Femur (tissue), 1 donor: ENCODE measurements around the gene MSRB3.

ENCODE experiments used
- DNase-seq: peaks from one replicate; pipeline ENCODE4 v3.0.0-alpha.2; 2017

The MSRB3 gene

DNA sequence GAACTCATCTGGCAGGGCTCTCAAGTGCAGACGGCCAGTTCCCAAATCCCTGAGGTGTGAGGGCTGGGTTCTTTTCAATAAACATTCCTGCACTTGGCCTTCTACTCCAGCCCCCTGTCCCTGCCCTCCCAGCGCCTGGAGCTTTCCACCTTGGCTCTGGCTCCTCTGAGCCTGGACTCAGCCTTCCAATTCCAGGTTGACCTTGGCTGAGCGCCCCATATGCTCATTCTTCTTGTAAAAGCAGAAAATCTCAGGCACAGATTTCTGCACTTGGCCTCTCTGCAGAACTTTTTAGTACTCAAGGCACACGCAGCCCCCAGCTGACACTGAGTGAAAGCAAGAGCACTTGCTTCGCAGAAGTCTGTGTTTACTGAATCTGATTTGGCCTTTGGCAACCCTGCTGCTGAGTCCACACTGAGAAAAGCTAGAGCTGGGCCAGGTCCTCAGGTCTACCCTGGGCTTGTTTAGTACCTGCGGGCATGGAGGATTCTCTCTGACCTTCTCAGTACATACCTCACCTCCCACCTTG lies 222.7 kb downstream of the MSRB3 start:
- DNase-seq, result peak; percentile 92

DNA sequence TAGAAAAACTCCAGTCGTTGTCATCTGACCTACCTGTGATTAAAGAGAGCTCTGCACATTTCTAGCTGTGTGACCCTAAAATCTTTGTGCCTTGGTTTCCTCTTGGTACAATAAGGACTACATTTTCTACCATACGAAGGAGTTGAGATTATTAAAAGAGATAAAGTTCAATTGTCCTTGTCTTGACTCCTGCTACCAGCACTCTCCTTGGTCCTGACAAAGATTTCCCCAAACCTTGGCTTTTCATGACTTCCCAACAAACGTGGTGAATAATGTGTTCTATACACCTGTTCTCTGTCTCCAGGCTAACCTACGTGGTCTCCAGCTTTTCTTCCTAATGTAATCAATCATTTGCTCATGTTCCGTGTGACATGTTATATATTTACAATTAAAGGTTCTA lies 223.5 kb downstream of the MSRB3 start:
- no peak for DNase-seq

DNA sequence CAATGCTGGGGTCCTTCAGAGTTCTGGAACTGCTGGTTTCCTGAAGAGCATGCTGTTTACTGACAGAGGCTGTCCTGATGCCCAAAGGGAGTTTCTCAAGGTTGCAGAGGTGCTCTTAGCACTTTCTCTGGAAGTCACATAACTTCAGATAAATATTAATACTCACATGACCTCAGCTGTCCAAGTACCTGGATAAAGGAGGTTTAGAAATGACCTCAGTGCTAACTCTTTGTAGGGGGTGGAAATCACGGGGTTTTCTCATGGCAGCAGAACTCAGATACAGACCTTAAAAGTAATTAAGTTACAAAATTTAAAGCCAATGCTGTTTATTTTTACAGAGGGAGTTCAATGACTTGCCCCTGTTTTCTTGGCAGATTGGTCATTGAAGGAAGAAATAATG lies 225.9 kb downstream of the MSRB3 start:
- DNase-seq, result no peak

DNA sequence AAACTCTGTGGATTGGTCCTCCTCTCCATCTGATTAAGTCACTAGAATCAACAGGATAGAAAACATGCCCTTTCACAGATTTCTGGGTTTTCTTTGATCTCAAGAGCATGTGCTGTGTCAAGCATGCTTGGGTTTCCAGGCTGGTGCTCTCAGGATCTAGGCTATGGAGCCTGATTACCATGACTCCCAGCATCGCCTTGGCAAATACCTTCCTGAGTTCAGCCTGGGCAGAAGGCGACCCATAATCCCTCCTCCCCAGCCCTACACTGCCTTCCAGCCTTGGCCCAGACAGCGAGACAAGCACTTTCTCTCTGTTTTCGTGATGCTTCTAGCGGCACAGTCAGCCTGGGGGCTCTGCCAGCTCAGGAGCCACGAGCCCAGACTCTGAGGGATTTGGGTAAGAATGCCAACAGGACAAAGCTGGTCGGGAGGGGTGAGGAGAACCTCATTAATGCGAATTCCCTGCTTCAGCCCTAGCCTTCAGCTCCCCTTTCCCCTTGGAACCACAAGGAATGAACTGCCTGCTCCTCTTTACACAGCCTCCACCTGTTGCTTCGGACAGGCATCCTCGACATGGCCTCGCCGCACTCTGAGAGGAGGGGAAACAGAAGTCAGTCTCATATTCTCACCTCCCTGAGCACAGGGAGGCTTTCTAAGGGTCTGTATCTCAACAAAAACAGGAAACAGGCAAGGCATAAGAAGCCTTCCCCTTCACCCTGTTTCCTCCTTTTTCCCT lies 227.1 kb downstream of the MSRB3 start:
- DNase-seq, result no peak

- DNase-seq, result no peak
Observed at GRCh38 chr12:65508276-65509035, 230.0 kb downstream of the MSRB3 start.

- no peak for DNase-seq
Observed at GRCh38 chr12:65510007-65510406, 231.5 kb downstream of the MSRB3 start.

DNA sequence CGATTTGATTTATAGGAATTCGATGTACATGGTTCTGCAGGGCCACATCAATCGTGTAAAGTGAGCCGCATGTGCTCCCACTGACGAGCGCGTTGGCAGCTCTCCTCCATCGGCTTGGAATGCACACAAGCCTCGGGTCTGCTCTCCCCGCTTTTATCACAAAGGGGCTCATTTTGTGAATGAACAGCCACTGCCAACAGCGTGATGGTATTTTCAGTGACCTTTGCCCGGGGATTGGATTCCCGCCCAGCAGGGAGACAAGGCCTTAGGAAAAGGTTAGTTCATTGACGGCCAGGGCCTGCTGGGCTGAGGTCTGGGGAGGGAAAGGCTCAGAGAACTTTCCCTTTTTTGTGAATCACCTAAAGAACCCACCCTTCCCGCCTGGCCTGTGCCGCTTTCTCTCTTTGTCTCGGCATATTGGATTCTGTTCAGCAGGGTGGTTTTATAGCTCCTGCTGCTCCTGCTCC lies 232.1 kb downstream of the MSRB3 start:
- peak; percentile 87 for DNase-seq

GRCh38 chr12:65511134-65511834 lies 232.8 kb downstream of the MSRB3 start:
- DNase-seq, result peak; percentile 74

DNA sequence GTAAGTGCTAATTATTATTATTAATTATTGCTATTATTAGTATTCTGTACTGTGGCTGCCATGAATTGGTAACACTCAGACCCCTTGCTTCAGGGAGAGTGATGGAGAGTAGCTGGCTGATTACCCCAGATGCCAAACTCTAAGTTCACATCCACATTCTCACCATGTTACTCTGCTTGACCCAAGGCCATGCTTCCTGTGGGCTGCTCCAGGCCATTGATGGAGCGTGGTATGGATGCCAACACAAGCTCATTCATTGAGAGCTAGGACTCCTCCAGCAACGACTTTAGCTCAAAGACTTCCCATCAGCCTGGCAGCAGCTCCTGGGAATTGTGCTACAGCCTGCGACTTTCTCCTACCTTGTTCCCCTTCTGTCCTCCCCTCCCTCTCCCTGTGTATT lies 233.4 kb downstream of the MSRB3 start:
- DNase-seq, result no peak
